Measurements from ENCODE around the gene ELMO3. TPM values are rescaled to one million over a fixed set of nuclear protein-coding genes. Genes with fewer than 3 reads are reported as not detected.

Gene ELMO3
- total RNA-seq, 8 experiments from 2014 or later: 0.43 to 2.8 (median 1.2) TPM

Other genes with a start within 250 kb of the ELMO3 start
- 1 to 10 TPM in 2 of 8 experiments, under 1 TPM in 6; 0.09 to 1.9 (median 0.53) TPM for gene CES3, start 237.9 kb upstream of the ELMO3 start, total RNA-seq
- gene CES4A, start 210.5 kb upstream of the ELMO3 start, total RNA-seq: 10 to 100 TPM in 3 of 8 experiments, 1 to 10 TPM in 4, under 1 TPM in 1; 0.96 to 27.4 (median 7.1) TPM
- 10 to 100 TPM; 20.1 to 77.7 (median 33.0) TPM for gene CBFB, start 170.0 kb upstream of the ELMO3 start, total RNA-seq
- gene PHAF1, start 89.2 kb upstream of the ELMO3 start, total RNA-seq: 10 to 100 TPM; 10.4 to 18.8 (median 14.9) TPM
- 10 to 100 TPM in 2 of 8 experiments, 1 to 10 TPM in 4, under 1 TPM in 2; 0.54 to 20.9 (median 4.3) TPM for gene B3GNT9, start 48.1 kb upstream of the ELMO3 start, total RNA-seq
- gene TRADD, start 39.2 kb upstream of the ELMO3 start, total RNA-seq: 10 to 100 TPM in 3 of 8 experiments, 1 to 10 TPM in 4, under 1 TPM in 1; 0.42 to 18.0 (median 6.6) TPM
- gene FBXL8, start 39.2 kb upstream of the ELMO3 start, total RNA-seq: 10 to 100 TPM in 3 of 8 experiments, 1 to 10 TPM in 5; 1.0 to 44.5 (median 9.0) TPM
- gene HSF4, start 34.4 kb upstream of the ELMO3 start, total RNA-seq: 10 to 100 TPM in 7 of 8 experiments, 1 to 10 TPM in 1; 4.6 to 33.1 (median 18.4) TPM
- gene NOL3, start 28.6 kb upstream of the ELMO3 start, total RNA-seq: 10 to 100 TPM in 7 of 8 experiments, 1 to 10 TPM in 1; 7.3 to 28.0 (median 15.3) TPM
- gene MATCAP1, start 15.2 kb upstream of the ELMO3 start, total RNA-seq: 10 to 100 TPM; 13.9 to 93.4 (median 55.0) TPM
- gene EXOC3L1, start 9.0 kb upstream of the ELMO3 start, total RNA-seq: 1 to 10 TPM in 4 of 8 experiments, under 1 TPM in 4; 0.29 to 3.6 (median 0.98) TPM
- gene E2F4, start 7.0 kb upstream of the ELMO3 start, total RNA-seq: 10 to 100 TPM; 27.7 to 83.7 (median 48.5) TPM
- gene TMEM208, start 28.0 kb downstream of the ELMO3 start, total RNA-seq: 10 to 100 TPM; 39.4 to 83.1 (median 58.0) TPM
- 10 to 100 TPM in 7 of 8 experiments, 1 to 10 TPM in 1; 5.5 to 26.8 (median 12.1) TPM for gene FHOD1, start 48.4 kb downstream of the ELMO3 start, total RNA-seq
- 1 to 10 TPM in 7 of 8 experiments, under 1 TPM in 1; 0.92 to 2.4 (median 1.4) TPM for gene SLC9A5, start 49.8 kb downstream of the ELMO3 start, total RNA-seq
- gene PLEKHG4, start 80.4 kb downstream of the ELMO3 start, total RNA-seq: 10 to 100 TPM in 2 of 8 experiments, 1 to 10 TPM in 6; 1.4 to 39.0 (median 5.6) TPM
- 1 to 10 TPM in 3 of 8 experiments, under 1 TPM in 5; 0.15 to 1.8 (median 0.90) TPM for gene KCTD19, start 127.6 kb downstream of the ELMO3 start, total RNA-seq
- 1 to 10 TPM in 2 of 8 experiments, under 1 TPM in 2, not detected in 4; 0.43 to 1.5 (median 1.0) TPM for gene LRRC36, start 127.7 kb downstream of the ELMO3 start, total RNA-seq
- gene TPPP3, start 194.4 kb downstream of the ELMO3 start, total RNA-seq: 100 to 1,000 TPM in 1 of 8 experiments, 10 to 100 TPM in 4, 1 to 10 TPM in 2, under 1 TPM in 1; 0.85 to 247 (median 33.2) TPM
- gene ZDHHC1, start 217.3 kb downstream of the ELMO3 start, total RNA-seq: 10 to 100 TPM in 1 of 8 experiments, 1 to 10 TPM in 7; 3.4 to 14.6 (median 4.6) TPM
- 10 to 100 TPM in 4 of 8 experiments, 1 to 10 TPM in 3, under 1 TPM in 1; 0.64 to 17.4 (median 6.8) TPM for gene HSD11B2, start 232.0 kb downstream of the ELMO3 start, total RNA-seq

Measured in motor neuron (in vitro differentiated cells).